CD4-positive, alpha-beta T cell treated with Interleukin-21 for 1 hour (primary cell): ENCODE measurements around the gene NXF1.
A peak's percentile ranks its signal among the peaks of the same experiment; 100 is the strongest.
"Not testable (repeated sequence)": the region's sequence is repeated elsewhere in the genome, so short reads cannot be mapped to it uniquely, and the experiment has no call there.

ENCODE experiments used
- DNase-seq: peaks from one replicate; pipeline ENCODE4 v3.0.0-alpha.2; 2020

Gene NXF1

DNA sequence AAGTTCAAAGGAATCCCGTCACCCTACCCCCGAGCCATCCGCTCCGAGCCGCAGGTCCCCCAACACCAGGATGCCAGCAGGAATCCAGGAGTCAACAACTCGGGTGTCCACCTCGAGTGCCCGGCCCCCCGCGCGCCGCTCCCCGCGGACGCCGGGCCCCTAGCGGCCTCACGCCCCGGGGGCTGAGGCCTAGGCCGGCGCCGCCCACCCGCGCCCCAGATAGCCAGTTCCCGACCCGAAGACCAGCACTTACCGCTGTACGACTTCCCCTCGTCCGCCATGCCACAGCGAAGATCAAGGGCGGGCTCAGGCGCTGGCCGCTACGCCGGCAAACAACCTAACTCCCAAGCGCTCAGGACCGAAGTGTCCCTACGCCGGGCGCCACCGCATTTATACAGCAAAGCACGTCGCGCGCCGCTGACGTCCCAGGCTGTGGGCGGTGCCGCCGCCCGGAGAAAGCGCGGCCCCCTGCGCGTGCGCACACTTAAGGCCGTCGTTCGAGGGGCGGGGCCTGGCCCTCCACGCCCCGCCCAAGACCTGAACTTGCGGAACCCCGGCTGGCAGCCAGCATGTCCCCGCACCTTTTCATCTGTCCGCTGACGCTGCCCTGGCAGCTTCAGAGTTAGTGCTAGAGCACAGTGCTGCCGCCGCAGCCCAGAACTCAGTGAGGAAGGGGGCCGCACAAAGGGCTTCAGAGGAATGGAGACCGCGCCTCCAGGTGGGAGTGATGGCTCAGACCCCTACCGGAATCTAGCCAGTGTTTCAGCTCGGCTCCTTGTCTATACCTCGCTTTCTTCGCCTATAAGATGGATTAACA lies at the start of gene NXF1:
Gene NXF1 (minus strand): TSS at position 365 of the 817 bp plus-strand sequence. CDS start 84 bp downstream, at position 281.
- DNase-seq: peak; percentile 96

DNA sequence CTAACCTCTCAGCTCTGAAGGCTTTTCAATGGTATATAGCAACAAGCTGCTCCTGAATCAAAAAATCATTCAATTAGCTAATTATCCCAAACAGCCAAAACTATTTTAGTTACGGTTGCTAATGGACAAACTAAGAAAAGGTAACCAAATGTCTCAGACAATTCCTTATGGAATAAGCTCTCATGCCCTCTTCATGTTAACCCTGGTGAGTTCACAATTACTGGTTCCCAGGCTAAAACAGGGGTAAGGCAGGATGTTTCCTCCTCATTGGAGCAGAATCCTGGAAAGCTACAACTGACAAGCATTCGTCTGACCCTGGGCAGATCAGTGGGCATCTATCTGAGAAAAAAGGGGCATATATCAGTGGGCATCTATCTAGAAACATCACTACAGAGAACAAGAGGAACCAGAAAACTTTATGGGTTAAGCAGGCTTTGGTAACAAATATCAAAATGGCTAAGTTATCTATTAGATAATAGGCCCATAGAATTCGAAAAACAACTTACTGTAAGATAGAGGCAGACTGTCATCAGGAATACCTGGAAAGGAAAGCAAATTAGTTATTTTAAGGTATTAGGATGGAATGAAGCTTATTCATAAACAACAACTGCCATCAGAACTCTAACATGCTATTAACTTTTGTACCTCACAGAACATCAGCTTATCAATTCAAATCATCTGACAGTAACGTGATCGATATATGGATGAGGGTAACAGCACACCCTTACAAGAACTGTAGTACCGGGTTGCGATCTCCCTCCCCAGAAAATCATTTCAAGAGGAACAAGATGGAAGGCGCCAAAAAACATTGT lies 49.0 kb upstream of the NXF1 start:
- DNase-seq: no peak

DNA sequence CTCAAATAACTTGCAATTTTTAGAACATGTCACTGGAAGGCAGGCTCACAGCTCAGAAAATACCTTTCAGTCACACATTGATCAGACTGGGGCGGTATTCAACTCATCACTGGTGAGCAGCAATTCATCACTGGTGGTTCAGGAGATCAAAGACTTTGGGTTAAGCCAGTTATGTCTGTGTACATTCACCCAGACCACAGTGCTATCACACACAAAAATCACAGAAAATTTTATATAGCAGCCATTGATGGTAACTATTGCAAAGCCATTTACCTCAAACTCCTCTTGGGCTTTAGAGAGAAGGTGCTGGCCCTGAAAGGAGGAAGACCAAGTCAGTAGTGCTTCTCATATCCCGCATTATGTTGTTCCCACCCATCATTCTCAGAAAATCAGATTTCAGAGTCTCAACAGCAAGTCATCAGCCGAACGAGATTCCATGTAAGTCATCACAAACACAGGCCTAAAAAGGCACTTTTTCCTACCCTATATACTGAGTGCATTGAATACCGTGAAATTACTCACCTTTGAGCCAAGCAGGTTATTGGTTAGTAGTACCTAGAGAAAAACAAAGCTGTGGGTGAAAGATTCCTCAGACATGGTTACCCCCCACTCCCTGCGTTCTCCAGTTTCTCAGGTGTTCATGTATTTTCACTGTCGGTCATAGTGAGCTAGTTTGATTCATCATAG lies 48.2 kb upstream of the NXF1 start:
- peak; percentile 64 for DNase-seq

DNA sequence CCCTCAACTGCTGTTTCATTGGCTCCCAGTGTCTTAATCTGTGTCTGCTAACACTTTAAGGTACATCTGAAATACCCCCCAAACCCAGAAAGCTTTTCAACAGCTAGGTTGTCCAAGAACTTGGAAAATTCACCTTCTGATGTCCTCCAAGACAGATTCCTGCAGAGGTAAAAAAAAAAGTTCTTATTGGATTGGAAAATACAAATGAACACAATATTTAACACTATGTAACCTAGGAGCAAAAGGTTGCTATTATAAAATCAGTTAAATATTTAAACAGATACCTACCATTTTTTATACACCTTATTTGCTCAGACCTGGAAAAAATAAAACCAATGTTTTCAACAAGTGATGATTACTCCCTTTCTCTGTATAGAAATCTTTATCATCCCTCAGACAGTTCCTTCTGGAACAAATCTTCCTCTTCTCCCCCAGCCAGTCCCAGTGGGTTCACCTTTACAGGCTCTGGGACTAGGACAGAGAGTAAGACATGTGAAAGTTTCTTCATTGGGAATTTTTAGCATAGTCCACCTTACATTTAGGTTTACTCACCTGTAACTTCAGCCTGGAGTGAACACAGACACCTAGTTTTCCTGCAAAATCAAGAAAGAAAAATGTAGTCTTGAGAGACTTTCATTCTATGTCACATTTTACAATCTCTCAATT lies 47.4 kb upstream of the NXF1 start:
- no peak for DNase-seq

DNA sequence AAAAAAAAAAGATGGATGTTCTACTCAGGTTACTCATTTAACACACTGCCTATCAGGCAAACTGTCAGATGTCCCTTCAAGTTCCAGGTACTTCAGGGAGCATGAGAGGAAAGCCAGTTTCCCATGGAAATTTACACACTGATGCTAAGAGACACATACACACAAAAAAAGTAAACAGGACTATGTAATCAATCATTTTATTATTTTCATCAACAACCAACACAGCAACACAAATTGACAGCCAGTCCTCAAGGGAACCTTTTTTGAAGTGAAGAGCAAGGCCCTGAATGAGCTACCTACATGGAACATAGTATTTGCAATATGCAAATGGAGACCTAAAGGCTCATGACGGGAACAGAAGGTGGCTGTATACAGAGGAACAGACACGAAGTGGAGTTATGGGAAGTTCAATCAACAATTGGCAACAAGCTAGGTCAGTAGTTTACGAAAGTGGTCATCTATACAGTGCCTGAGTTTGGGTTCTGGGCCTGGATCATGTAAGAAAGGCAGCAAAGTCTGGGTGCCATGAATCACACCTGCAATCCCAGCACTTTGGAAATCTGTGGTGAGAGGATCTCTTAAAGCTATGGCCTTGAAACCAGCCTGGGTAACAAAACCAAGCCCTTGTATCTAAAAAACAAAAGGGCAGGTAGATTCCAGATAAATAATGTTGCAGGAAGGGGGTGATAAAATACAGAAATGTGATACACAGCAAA lies 46.7 kb upstream of the NXF1 start:
- no peak for DNase-seq

DNA sequence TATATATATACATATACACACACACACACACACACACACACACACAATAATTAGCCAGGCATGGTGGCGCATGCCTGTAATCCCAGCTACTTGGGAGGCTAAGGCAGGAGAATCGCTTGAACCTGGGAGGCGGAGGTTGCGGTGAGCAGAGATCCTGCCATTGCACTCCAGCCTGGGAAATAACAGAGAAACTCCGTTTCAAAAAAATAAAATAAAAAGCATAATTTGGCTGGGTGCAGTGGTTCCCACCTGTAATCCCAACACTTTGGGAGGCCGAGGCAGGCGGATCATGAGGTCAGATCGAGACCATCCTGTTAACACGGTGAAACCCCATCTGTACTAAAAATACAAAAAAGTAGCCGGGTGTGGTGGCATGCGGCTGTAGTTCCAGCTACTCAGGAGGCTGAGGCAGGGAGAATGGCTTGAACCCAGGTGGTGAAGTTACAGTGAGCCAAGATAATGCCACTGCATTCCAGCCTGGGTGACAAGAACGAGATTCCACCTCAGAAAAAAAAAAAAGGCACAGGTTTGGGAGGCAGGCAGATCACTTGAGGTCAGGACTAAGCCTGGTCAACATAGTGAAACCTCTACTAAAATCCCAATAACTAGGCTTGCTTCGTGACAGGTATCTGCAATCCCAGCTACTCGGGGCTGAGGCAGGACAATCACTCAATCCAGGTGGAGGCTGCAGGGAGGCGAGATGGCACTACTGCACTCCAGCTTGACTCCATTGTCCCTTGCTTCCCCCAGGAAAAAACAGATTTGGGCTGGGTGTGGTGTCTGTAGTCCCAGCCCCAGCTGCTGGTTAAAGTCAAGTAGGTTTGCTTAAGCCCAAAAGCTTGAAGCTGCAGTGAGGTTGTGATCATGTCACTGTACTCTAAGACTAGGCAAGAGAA lies 45.9 kb upstream of the NXF1 start:
- DNase-seq: no peak

DNA sequence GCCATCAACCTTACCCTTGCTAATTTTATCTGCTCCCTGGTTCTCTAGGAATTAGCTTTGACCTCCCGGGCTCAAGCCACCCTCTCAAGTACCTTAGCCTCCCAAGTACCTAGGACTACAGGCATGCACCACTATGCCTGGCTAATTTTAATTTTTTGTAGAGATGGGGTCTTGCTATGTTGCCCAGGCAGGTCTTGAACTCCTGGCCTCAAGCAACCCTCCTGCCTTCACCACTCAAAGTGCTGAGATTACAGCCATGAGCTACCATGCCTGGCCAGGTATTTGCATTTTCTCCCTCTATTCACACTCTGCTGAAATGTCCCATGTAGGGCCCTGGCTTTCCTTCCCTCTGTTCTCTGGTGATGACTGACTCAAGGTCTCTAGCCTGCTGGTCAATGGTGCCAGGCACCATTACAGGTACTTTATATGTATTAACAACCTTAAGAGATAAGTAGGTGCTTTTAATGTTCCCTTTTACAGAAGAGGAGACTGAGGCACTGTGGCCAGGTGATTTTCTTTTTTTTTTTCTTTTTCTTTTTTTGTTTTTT lies 42.6 kb upstream of the NXF1 start:
- no peak for DNase-seq

DNA sequence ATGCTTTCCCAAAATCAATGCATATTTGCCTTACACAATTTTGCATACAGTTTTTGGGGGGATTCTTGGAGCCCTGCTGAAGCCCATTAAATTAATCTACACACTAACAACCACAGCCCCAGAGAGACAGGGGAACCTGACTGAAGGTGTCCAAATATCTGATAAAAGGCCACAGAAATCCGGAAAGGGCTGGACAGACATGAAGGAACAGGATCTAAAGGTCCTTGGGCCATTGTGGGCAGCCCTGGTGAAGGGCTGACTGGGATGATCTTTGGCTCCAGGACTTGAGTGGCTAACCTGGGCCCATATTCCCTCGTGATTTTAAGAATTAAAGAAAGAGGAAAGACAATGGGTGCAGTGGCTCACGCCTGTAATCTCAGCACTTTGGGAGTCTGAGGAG lies 40.9 kb upstream of the NXF1 start:
- no peak for DNase-seq

DNA sequence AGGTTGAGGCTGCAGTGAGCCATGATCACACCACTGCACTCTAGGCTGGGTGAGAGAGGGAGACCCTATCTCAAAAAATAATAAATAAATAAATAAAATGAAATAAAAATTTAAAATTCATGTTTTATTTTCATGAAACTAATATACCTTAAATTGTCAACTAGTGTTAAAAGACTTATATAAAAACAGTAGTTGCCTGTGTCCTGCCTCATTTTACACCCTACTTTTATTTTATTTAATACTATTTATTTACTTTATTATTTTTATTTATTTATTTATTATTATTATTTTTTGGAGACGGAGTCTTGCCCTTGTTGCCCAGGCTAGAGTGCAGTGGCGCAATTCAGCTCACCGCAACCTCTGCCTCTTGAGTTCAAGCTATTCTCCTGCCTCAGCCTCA lies 38.9 kb upstream of the NXF1 start:
- DNase-seq: no peak

DNA sequence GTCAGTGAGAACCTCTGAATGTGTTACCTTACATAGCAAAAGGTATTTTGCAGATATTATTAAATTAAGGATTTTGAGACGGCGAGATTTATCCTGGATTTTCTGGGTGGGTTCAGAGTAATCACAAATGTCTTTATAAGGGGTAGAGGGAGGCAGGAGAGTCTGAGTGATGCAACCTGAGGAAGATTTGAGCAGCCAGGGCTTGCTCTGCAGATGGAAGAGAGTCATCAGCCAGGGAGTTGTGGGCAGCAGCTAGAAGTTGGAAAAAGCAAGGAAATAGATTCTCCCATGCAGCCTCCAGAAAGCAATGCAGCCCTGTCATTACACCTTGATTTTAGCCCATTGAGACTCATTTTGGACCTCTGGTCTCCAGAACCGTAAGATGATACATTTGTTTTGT lies 38.2 kb upstream of the NXF1 start:
- DNase-seq: no peak

DNA sequence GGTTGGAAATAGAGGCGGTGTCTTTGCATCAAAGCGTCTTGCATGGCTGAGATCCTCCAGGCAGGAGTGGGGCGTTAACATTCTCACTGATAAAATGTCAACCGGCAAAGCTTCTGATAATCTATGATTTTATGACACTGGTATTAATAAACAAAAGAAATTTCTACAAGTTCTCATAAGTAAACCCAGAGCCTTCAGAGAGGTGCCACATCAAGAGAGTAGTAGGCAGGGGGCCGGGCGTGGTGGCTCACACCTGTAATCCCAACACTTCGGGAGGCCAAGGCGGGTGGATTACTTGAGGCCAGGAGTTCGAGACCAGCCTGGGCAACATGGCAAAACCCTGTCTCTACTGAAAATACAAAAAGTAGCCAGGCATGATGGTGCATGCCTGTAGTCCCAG lies 37.7 kb upstream of the NXF1 start:
- DNase-seq: not testable (repeated sequence)

DNA sequence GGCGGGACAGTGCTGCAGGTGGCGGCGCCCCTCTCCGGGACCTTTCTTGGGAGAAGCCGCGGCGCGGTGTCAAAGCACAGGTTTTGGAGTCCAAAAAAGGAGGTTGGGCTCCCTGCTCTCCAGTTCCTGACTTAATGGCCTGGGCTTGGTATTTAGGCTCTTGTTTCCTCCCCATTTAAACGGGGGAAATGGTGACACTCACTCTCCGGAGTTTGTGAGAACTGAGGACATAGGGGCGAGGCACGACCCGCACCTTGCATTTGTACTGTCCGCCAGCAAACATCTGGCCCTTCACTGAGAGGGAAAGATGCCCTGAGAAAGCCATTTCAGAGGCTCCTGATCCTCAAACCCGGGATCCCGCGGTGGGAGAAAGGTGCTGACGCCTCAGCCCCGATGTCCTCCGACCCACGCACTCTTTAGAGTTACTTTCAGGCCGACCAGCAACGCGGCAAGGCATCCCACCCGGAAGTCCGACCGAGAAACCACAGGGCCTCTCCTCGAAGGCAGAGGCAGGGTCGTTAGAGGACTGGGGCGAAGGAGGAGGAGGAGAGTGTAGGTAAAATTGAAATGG lies 37.0 kb upstream of the NXF1 start:
- peak; percentile 47 for DNase-seq

DNA sequence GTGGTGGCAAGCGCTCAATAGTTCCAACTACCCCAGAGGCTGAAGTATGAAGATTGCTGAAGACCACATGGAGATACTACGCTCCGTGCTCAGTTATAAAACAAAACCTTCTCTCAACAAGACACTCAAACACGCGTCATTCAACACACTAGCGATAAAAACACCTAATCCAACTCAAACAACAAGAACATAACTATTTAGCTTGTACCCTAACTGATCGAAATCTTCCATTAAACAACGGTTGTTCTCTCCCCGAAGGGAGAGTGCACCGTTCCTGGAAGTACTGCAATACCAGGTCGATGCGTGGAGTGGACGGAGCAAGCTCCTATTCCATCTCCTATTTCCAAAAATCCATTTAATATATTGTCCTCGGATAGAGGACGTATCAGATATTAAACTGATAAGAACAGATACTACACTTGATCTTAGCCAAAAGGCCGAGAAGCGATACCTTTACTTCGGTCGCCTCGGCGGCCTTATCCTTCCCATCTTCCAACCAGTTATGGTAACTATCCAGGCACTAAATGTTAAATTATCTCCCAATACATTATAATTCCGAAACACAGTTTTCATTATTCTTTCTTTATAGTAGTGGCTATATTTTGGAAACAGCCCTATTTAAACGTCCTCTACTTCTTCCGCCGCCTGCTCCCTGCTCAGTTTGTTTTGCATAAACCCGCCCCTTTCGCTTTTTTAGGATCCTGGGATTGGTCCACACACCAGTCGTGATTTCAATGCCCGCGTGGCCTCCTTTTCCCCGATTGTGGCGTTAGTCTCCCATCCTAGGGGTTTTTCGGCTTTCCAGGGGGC lies 36.3 kb upstream of the NXF1 start:
- DNase-seq: peak; percentile 94

DNA sequence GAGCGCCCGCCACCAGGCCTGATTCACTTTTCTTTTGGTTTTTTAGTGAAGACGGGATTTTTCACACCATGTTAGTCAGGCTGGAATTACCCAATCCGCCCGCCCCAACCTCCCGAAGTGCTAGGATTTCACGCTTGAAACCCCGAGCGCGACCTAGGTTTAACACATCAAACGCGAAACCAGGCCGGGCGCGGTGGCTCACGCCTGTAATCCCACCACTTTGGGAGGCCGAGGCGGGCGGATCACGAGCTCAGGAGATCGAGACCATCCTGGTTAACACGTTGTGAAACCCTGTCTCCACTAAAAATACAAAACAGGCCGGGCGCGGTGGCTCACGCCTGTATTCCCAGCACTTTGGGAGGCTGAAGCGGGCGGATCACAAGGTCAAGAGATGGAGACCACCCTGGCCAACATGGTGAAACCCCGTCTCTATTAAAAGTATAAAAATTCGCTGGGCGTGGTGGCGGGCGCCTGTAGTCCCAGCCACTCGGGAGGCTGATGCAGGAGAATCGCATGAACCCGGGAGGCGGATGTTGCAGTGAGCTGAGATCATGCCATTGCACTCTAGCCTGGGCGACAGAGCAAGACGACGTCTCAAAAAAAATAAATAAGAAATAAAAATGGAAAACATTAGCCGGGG lies 35.6 kb upstream of the NXF1 start:
- peak; percentile 87 for DNase-seq

DNA sequence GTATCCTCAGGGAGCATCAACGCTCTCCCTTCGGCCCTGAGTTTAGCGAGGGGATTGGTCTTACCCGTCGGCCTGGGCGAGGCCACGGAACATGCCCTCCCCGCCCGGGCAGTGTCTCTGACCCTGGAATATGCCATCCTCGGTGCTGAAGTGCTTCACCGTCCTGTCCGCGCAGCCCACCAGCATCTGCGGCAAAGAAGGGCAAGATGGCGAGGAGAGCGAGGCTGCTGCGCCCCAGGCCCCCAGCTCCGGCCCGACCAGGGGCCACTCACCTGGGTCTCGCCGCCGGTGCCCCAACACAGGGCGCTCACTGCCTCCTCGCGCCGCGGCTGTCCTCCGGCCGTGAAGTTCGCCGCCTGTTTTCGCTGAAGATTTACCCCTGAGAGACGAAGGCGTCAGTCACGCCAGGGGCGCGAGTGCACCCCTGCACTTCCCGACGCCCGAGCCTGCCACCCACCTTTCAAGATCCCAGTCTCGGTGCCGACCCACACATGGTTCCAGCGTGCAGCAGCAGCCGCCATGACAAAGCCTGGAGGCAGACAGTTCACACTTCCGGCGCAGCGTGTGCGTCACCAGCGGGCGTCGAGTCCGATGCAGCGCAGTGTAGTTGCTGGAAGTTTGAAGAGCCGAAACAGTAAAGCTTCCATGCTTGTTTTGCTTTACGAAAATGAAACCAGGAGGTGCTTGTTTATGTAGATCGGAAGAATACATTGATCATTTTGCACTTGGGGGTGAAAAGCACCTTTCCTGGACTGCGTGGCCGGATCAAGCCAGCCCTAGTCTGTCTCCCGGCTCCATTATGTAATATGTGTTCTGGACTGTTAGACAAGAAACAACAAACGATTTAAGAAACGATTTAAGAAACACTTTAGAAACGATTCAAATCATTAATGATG lies 34.1 kb upstream of the NXF1 start, which contains the start of gene WDR74:
Gene WDR74 (minus strand): TSS at position 541 of the 896 bp plus-strand sequence. CDS start 20 bp downstream, at position 521.
- DNase-seq: peak; percentile 95

DNA sequence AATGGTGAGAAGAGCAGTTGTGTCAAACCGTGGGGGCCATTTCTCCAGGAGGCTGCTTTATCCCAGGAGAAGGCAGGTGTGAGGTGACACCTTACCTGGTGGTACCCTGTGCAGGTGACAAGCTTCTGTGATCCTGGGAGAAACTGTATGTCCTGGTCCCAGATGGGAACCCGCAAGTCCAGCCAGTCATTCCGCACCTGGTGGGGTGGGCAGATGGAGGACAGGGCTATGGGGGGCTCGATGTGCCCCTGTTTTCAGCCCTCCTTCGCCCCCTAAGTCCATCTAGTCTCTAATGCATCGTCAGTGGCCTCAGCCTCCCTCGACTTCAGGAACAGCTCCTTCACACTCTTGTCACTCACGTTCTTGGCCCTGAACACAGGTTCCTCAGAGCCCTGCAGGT lies 30.1 kb upstream of the NXF1 start:
- no peak for DNase-seq

DNA sequence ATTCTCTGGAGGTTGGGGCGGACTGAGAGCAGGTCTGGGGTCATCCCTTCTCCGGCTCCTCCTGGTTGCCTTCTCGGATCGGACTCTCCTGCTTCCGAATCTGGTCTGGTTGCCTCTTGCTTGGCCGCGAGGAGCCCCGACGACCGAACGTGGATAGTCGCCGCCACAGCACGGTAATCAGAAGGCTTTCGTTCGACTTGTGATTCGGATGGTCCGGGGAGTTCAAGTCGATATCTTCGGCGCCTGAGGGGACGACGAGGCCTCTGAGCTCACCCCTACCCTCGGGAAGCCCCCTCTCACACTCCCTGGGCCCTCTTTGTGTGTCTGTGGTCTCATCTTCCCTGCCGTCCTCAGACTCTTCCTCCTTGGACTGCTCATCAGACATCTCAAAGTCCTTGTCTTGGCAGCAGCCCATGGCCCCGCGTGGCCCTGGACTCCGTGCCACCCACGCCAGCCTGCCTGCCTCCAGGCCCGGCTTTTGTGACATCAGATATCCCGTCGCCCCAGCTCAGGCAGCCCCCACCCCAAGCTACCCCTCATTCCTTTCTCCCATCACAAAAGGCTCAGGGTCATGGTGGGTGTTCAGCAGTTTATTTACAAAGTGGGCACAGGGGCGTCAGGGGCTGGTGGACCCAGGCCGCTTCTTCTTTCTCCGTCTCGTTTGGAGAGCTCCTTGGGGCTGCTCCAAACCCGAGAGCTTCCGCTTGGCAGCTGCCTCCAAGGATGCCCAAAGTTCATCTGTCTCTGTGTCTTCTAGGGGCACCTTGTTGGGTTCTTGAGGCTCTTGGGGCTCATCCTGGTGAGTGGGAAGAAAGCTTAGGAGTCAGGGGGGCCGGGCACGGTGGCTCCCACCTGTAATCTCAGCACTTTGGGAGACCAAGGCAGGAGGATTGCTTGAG lies 27.3 kb upstream of the NXF1 start, which contains the start of gene TEX54:
Gene TEX54 (minus strand): TSS at position 506 of the 899 bp plus-strand sequence.
- DNase-seq: no peak
